ENCODE measurements around the gene ZIC3. TPM values are rescaled to one million over a fixed set of nuclear protein-coding genes. Genes with fewer than 3 reads are reported as not detected.

Gene ZIC3
- total RNA-seq, 1 donor from 2014 or later = not detected

DNA sequence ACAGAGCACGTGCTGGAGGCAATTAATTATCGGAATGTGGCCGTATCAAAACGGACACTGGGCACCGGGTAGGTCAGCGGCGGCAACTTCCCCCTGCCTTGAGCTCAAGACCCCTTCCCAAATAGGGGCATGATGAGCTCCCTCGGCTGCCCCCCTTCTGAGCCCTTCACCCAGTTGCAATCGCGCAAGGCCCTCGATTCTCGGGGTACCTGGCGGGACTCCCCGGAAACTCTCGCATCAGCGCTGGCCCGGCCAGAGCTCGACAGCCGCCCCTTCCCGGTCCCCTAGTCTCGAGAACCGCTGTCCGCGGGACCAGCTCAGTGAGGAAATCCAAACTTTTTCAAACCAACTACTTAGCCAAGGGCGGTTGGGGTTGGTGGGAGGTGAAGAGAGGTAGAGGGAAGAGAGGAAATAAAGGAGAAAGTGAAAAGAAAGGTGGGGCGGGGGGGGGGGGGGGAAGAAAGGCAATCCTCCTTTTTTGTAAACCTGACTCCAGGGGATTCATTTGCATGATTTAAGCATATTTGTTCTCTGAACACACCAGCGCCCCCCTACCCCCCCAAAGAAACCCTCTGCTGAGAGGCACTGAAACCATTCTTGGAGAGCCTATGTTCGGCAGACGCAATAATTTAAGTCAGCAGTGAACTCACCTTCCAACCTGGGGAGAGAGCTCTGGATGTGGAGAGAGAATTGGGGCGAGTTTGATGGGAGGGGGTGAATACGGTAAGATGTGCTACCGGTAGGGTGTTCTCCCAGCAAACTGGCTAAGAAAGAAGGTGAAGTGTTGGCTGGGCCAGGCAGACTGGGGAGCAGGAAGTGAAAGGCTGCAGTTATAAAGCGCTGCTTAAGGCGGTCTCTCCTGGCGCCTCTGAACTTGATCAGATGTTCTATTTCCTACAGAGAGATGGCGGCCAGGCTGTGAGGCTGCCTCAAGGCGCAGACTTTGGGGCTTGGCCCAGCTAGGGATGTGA, 2.0 kb upstream of the ZIC3 start:
- no peak for TF ChIP-seq CTCF (IDR thresholded peaks at IDR 0.05; ENCODE audit: insufficient read depth, low read length, severe bottlenecking)
- DNase-seq (ENCODE audit: low read depth) = no peak
- H3K36me3 ChIP-seq (ENCODE audit: control insufficient read depth, insufficient read depth, low read length) = no peaks in the 10 kb centered on the region
- peaks cover 29% of the 10 kb centered on the region for H3K27me3 ChIP-seq (ENCODE audit: control insufficient read depth, insufficient read depth, low read length)
- H3K4me3 ChIP-seq (ENCODE audit: low read depth, low read length) = no peak overlapping the region
- FAIRE-seq = no peak

- Histone ChIP-seq H3K4me3 (ENCODE audit: low read depth, low read length) (peak overlapping the region; percentile 26), H3K27me3 (ENCODE audit: control insufficient read depth, insufficient read depth, low read length) (peaks cover 36% of the 10 kb centered on the region), H3K36me3 (ENCODE audit: control insufficient read depth, insufficient read depth, low read length) (no peaks in the 10 kb centered on the region)
- no peak for DNase-seq (ENCODE audit: low read depth)
- TF ChIP-seq CTCF (IDR thresholded peaks at IDR 0.05; ENCODE audit: insufficient read depth, low read length, severe bottlenecking) = no peak
- FAIRE-seq = no peak
Measured at GRCh38 chrX:137565318-137565904, 516 bp upstream of the ZIC3 start.

- DNase-seq (ENCODE audit: low read depth) (no peak), FAIRE-seq (no peak)
- TF ChIP-seq CTCF (IDR thresholded peaks at IDR 0.05; ENCODE audit: insufficient read depth, low read length, severe bottlenecking) = no peak
- Histone ChIP-seq H3K4me3 (ENCODE audit: low read depth, low read length) (no peak overlapping the region), H3K27me3 (ENCODE audit: control insufficient read depth, insufficient read depth, low read length) (peaks cover 36% of the 10 kb centered on the region), H3K36me3 (ENCODE audit: control insufficient read depth, insufficient read depth, low read length) (no peaks in the 10 kb centered on the region)
Measured at GRCh38 chrX:137566746-137567679, 1.1 kb downstream of the ZIC3 start.

- Histone ChIP-seq H3K4me3 (ENCODE audit: low read depth, low read length) (no peak overlapping the region), H3K36me3 (ENCODE audit: control insufficient read depth, insufficient read depth, low read length) (no peaks in the 10 kb centered on the region), H3K27me3 (ENCODE audit: control insufficient read depth, insufficient read depth, low read length) (peaks cover 35% of the 10 kb centered on the region)
- FAIRE-seq = no peak
- DNase-seq (ENCODE audit: low read depth) = no peak
- TF ChIP-seq CTCF (IDR thresholded peaks at IDR 0.05; ENCODE audit: insufficient read depth, low read length, severe bottlenecking) = no peak
Measured at GRCh38 chrX:137567682-137568232, 1.8 kb downstream of the ZIC3 start.

GRCh38 chrX:137568741-137569469, 3.0 kb downstream of the ZIC3 start:
- H3K4me3 ChIP-seq (ENCODE audit: low read depth, low read length) = no peak overlapping the region
- FAIRE-seq = no peak

More at GRCh38 chrX:137568741-137569469, 3.0 kb downstream of the ZIC3 start:
- Histone ChIP-seq H3K36me3 (ENCODE audit: control insufficient read depth, insufficient read depth, low read length) (no peaks in the 10 kb centered on the region), H3K27me3 (ENCODE audit: control insufficient read depth, insufficient read depth, low read length) (peaks cover 32% of the 10 kb centered on the region)
- TF ChIP-seq CTCF (IDR thresholded peaks at IDR 0.05; ENCODE audit: insufficient read depth, low read length, severe bottlenecking) = no peak
- DNase-seq (ENCODE audit: low read depth) = no peak

Data from bronchial epithelial cell (primary cell).